Sigmoid colon (tissue), 7 donors: ENCODE results near the gene TRIM44. TPM values are rescaled to one million over a fixed set of nuclear protein-coding genes. Genes with fewer than 3 reads are reported as not detected.

ENCODE experiments used
- DNase-seq: peaks from one replicate; pipeline ENCODE4 v3.0.0-alpha.2; 2019
- H3K27ac ChIP-seq, 4 donors: fragments of 200-600 bp; sonication (generic); one replicate each; pipeline ENCODE4 v1.5.1; 2016 to 2019; ENCODE audit warnings: mild to moderate bottlenecking in 1 of 4
- H3K27me3 ChIP-seq, 3 donors: fragments of 200-600 bp; sonication (generic); one replicate each; pipeline ENCODE4 v1.5.1; 2019; ENCODE audit warnings: mild to moderate bottlenecking in 1 of 3
- H3K36me3 ChIP-seq, 4 donors: fragments of 200-600 bp; sonication (generic); one replicate each; pipeline ENCODE4 v1.5.1; 2016 to 2019
- H3K4me1 ChIP-seq, 4 donors: fragments of 200-600 bp; sonication (generic); one replicate each; pipeline ENCODE4 v1.5.1; 2017 to 2019
- H3K4me3 ChIP-seq, 4 donors: fragments of 200-600 bp; sonication (generic); one replicate each; pipeline ENCODE4 v1.5.1; 2017 to 2019; ENCODE audit warnings: mild to moderate bottlenecking in 2 of 4, moderate library complexity in 1 of 4
- H3K9me3 ChIP-seq, 4 donors: fragments of 200-600 bp in 3 of 4; sonication (generic) in 3 of 4; one replicate each; pipeline versions ENCODE4 v1.5.1 to v1.6.1; 2013 to 2019
- EP300 ChIP-seq, 4 donors: sonication (generic); formaldehyde crosslinking; IDR thresholded peaks; one replicate each; pipeline ENCODE4 v1.6.1; 2017; ENCODE audit warnings: antibody characterized with exemption in 4 of 4
- POLR2A ChIP-seq, 2 donors: fragments of 450-650 bp; IDR thresholded peaks; one replicate each; pipeline ENCODE4 v1.6.1; 2016; ENCODE audit warnings: antibody characterized with exemption in 2 of 2, mild to moderate bottlenecking in 2 of 2, moderate library complexity in 2 of 2
- POLR2AphosphoS5 ChIP-seq, 4 donors: sonication (generic); formaldehyde crosslinking; IDR thresholded peaks; one replicate each; pipeline ENCODE4 v1.6.1; 2017; ENCODE audit warnings: antibody characterized with exemption in 4 of 4
- WGBS, 2 donors: extraction: QIAGEN DNeasy Blood & Tissue Kit; methylation state at CpG; one replicate each; pipeline ENCODE4 v1.1.7; 2013; 5-methylcytosine and 5-hydroxymethylcytosine counted together
- intact Hi-C: fragments of 100-400 bp; cut with DNase I; formaldehyde crosslinking; loops from one replicate; pipeline ENCODE4 v1.15.1; 2023
- polyA plus RNA-seq, 3 donors: library from polyadenylated mRNA; stranded (reverse); fragments of 200-250 nt; gene quantifications; one replicate each; pipeline ENCODE4 v1.2.3, GENCODE V29; 2013
- total RNA-seq, 4 donors: library from RNA; depleted of rRNA; stranded (reverse); fragments of >200 nt; gene quantifications; one replicate each; pipeline ENCODE4 v1.1.0, GENCODE V29; 2016
- TF ChIP-seq, protein P1 (sequence below), 4 experiments: fragments of 450-650 bp in 3 of 4; fragments of 200-600 bp in 1 of 4; IDR thresholded peaks; one replicate each; pipeline ENCODE4 v1.5.1; 2016 to 2019; ENCODE audit warnings: antibody characterized with exemption in 4 of 4, mild to moderate bottlenecking in 3 of 4, moderate library complexity in 2 of 4
- donor health status: healthy with polysubstance abuse.
- donor health status: Bipolar disorder and iron deficiency.
- donor health status: healthy.

TRIM44 gene
- total and polyA plus RNA-seq, 7 donors, result 8.4 to 97.2 (median 23.0) TPM

DNA sequence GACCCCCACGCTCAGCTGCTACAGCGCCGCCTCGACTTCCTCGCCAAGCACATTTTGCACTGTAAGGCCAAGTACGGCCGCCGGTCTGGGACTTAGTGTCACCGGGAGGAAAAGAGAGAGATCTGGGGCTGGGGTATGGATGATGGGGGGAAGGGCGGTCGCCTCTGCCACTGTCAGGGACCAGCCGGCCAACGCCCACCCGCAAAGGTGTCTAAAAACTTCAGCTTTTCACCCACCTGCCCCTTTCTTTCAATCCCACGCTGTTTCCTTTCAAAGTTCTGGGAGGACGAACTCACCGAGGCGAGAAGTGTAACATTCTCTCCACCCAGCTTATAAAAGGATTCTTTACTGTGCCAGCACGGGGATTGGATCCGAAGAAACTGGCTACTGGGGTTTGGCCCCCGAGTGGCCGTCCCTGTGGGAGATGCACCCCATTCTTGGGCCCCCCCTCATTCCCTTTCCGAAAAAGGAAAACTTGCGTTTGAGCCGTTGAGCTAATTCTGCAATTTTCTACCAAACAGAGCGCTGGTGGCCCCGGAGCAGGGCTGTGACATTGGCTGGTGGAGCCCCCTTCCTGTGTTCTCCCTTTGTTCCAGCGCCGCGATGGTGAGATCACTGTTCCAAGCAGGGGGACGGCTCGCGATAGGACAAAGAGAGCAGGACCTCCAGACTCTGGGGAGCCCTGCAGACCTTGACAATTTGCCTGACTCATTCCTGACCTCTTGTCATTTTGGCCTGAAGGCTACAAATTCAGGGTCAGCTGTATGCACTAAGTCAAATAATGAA is 42.5 kb upstream of the TRIM44 start:
- Histone ChIP-seq H3K36me3 (no peaks in the 10 kb centered on the region), H3K4me1 (peaks cover 0 to 37% (median 22%) of the 10 kb centered on the region in 4 donors), H3K27ac (peak overlapping the region in 2 of 4 donors; percentile 78 to 85), H3K27me3 (peaks cover 8 to 50% (median 26%) of the 10 kb centered on the region in 3 donors), H3K4me3 (peak overlapping the region; percentile 20 to 68 (median 64)), H3K9me3 (no peaks in the 10 kb centered on the region)
- WGBS, 2 donors, result 4 to 5% methylated on average over 33 of the region's 33 CpGs
- DNase-seq, result peak; percentile 63
- TF ChIP-seq POLR2A (IDR thresholded peaks at IDR 0.05) (no peak), POLR2AphosphoS5 (IDR thresholded peaks at IDR 0.05) (no peak)
- TF ChIP-seq, protein P1, sequence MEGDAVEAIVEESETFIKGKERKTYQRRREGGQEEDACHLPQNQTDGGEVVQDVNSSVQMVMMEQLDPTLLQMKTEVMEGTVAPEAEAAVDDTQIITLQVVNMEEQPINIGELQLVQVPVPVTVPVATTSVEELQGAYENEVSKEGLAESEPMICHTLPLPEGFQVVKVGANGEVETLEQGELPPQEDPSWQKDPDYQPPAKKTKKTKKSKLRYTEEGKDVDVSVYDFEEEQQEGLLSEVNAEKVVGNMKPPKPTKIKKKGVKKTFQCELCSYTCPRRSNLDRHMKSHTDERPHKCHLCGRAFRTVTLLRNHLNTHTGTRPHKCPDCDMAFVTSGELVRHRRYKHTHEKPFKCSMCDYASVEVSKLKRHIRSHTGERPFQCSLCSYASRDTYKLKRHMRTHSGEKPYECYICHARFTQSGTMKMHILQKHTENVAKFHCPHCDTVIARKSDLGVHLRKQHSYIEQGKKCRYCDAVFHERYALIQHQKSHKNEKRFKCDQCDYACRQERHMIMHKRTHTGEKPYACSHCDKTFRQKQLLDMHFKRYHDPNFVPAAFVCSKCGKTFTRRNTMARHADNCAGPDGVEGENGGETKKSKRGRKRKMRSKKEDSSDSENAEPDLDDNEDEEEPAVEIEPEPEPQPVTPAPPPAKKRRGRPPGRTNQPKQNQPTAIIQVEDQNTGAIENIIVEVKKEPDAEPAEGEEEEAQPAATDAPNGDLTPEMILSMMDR (IDR thresholded peaks at IDR 0.05), result peak in 1 of 4 experiments; percentile 12
- intact Hi-C loops, result loop anchor here (1.0 to 5.0 kb wide), 3 partner anchors 42 to 872 kb away; partner anchors contain the start of gene TRIM44

DNA sequence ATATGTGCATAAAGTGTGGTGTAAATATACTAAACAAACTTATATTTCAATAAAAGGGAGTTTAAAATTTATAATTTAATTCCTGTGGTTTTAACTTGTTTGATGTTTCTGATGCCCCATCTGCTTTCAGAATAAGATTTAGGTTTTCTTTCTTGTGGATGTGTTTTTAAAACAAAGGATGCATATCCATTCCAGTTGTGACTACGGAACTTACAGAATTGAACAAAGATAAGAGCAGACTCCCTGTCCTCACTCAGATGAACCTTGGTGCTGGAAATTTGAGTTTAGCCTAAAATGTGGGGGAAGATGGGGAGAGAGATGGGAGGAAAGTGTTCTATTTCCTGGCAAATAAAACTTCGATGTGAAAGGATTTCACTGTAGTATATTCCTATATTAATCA is 41.8 kb upstream of the TRIM44 start:
- no peak overlapping the region for H3K4me3 ChIP-seq
- WGBS, 2 donors, result 21 to 68% methylated on average over 2 of the region's 2 CpGs
- TF ChIP-seq EP300 (IDR thresholded peaks at IDR 0.05), result no peak
- TF ChIP-seq POLR2A (IDR thresholded peaks at IDR 0.05), result no peak
- TF ChIP-seq, protein P1 (IDR thresholded peaks at IDR 0.05), result no peak
- TF ChIP-seq POLR2AphosphoS5 (IDR thresholded peaks at IDR 0.05), result no peak
- intact Hi-C loops, result no loop called here
- DNase-seq, result no peak
- H3K27me3 ChIP-seq, result peaks cover 8 to 54% (median 26%) of the 10 kb centered on the region in 3 donors
- peaks cover 0 to 37% (median 22%) of the 10 kb centered on the region in 4 donors for H3K4me1 ChIP-seq
- H3K36me3 ChIP-seq, result no peaks in the 10 kb centered on the region
- H3K9me3 ChIP-seq, result no peaks in the 10 kb centered on the region
- H3K27ac ChIP-seq, result no peak overlapping the region

DNA sequence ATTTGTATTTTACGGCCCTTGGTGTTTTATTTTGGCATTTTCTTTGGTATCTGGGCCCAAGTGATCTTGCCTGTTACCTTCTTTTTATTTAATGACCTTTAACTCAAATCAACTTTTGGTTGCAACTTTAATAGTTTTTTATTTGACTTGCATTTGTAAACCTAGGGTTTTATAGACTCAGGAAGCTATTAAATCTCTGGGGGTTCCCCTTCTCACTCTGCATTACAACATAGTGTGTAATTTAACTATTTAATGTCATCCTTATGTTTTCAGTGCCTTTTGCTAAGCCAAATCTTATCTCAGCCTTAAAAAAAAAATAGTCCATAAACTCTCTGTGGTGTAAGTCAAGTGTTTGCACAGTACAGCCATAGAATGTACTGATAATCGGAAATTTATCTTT is 41.0 kb upstream of the TRIM44 start:
- TF ChIP-seq, protein P1 (IDR thresholded peaks at IDR 0.05), result no peak
- 18 to 63% methylated on average over 2 of the region's 2 CpGs for WGBS, 2 donors
- peak overlapping the region in 1 of 4 donors; percentile 15 for H3K27ac ChIP-seq
- intact Hi-C loops, result no loop called here
- H3K4me1 ChIP-seq, result peaks cover 0 to 37% (median 22%) of the 10 kb centered on the region in 4 donors
- H3K27me3 ChIP-seq, result peaks cover 8 to 54% (median 26%) of the 10 kb centered on the region in 3 donors
- no peaks in the 10 kb centered on the region for H3K9me3 ChIP-seq
- H3K36me3 ChIP-seq, result no peaks in the 10 kb centered on the region
- H3K4me3 ChIP-seq, result no peak overlapping the region
- DNase-seq, result no peak

DNA sequence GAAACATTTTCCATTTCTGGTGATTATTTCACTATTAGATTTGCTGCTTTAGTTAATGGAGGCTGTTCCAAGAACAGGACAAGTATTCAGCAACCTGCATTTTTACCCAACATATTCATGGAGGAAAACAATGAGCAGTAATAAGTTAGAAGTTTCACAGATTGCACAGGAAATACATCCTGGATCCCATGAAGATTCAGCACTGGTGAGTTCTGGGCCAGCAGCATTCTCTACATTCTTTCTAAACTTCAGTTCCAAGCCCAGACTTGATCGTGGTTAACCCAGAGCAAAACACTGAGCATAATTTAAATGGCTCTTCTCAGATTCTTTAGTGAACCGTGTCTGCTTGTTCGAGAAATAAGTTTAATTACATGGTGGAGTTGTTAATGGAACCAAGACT is 40.5 kb upstream of the TRIM44 start:
- Histone ChIP-seq H3K4me3 (no peak overlapping the region), H3K36me3 (no peaks in the 10 kb centered on the region), H3K4me1 (peaks cover 0 to 37% (median 22%) of the 10 kb centered on the region in 4 donors), H3K27me3 (peaks cover 8 to 54% (median 26%) of the 10 kb centered on the region in 3 donors), H3K9me3 (no peaks in the 10 kb centered on the region), H3K27ac (no peak overlapping the region)
- intact Hi-C loops, result no loop called here
- DNase-seq, result no peak
- 15 to 53% methylated on average over 3 of the region's 3 CpGs for WGBS, 2 donors
- TF ChIP-seq POLR2A (IDR thresholded peaks at IDR 0.05) (no peak), EP300 (IDR thresholded peaks at IDR 0.05) (no peak), POLR2AphosphoS5 (IDR thresholded peaks at IDR 0.05) (no peak)
- TF ChIP-seq, protein P1 (IDR thresholded peaks at IDR 0.05), result no peak
